ENCODE measurements around the gene KCTD4.

DNA sequence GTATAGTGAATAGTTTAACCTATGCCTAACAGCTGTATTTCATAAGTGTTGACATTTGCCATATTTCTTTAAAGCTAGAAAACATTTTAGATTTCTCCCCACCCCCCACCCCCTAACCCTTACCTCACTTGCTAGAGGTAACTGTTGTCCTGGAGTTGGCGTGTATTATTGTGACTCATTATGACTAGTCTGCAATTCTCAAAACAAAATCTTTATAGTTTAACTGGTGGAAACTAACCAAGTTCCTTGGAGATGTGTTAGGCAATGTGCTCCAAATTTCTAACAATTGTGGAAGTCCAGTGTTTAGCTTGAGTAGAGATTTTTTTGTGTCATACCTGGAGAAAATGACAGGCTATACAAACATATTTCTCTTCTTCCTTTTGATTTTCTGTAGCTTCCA, 38.0 kb downstream of the KCTD4 start:
- TF ChIP-seq POLR2A (IDR thresholded peaks at IDR 0.05; ENCODE audit: low read depth, low read length): no peak
- TF ChIP-seq POLR2AphosphoS5 (IDR thresholded peaks at IDR 0.05; ENCODE audit: low read depth, low read length): no peak
